Activated naive CD4-positive, alpha-beta T cell treated with anti-CD3 and anti-CD28 coated beads, Interleukin-2, amount 50 U/mL, for 24 hours (primary cell): ENCODE results near the gene MYEOV.

ENCODE experiments used
- H3K27ac Mint-ChIP-seq: one replicate; pipeline ENCODE4 v1.8.0; 2021; ENCODE audit warnings: mild to moderate bottlenecking, mixed read lengths
- H3K27me3 Mint-ChIP-seq: one replicate; pipeline ENCODE4 v1.8.0; 2021; ENCODE audit warnings: mixed read lengths
- H3K36me3 Mint-ChIP-seq: one replicate; pipeline ENCODE4 v1.8.0; 2021; ENCODE audit warnings: mixed read lengths
- H3K4me1 Mint-ChIP-seq: one replicate; pipeline ENCODE4 v1.8.0; 2021; ENCODE audit warnings: mixed read lengths
- H3K4me3 Mint-ChIP-seq: one replicate; pipeline ENCODE4 v1.8.0; 2021; ENCODE audit warnings: mild to moderate bottlenecking, mixed read lengths
- H3K9me3 Mint-ChIP-seq: one replicate; pipeline ENCODE4 v1.8.0; 2021; ENCODE audit warnings: mixed read lengths

MYEOV gene

DNA sequence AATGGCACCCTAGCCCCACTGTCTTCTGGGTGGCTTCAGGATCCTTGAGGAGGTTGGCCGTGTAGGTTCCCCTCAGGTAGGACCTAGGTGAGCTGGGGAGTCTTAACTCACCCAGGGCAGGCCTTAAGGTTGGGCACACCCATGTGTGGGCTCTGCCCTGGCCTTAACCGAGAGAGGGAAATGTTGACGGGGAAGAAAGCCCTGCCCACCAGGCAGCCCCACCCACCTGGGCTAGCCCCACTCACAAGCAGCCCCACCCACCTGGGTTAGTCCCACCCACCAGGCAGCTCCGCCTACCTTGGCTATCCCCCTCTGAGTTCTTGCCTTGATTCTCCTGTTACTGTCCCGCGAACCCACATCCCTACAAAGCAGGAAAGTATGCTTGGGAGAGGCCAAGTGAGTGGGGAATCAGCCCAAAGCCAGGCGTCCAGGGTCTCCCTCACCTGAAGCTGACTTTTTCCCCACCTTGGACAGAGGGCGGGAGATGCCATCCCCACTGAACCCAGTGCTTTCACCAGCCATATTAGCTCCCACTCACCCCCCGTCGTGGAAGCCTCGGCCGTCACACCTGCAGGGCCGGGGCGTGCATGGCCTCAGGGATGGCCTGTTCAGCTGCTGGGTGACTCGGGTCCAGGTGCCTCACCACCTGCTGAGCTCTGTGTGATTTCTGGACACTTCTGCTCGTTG is at the start of gene MYEOV:
Gene MYEOV, plus strand, starts transcription at position 337 of the 687 bp plus-strand sequence. CDS start 1,200 bp downstream, outside the sequence.
- H3K27me3 Mint-ChIP-seq = no peaks in the 10 kb centered on the region
- no peaks in the 10 kb centered on the region for H3K9me3 Mint-ChIP-seq
- no peak within 1 kb of the TSS for H3K4me3 Mint-ChIP-seq
- H3K27ac Mint-ChIP-seq = peak within 1 kb of the TSS; percentile 66
- peaks cover 43% of the 10 kb centered on the region for H3K4me1 Mint-ChIP-seq
- H3K36me3 Mint-ChIP-seq = no peaks in the 10 kb centered on the region

DNA sequence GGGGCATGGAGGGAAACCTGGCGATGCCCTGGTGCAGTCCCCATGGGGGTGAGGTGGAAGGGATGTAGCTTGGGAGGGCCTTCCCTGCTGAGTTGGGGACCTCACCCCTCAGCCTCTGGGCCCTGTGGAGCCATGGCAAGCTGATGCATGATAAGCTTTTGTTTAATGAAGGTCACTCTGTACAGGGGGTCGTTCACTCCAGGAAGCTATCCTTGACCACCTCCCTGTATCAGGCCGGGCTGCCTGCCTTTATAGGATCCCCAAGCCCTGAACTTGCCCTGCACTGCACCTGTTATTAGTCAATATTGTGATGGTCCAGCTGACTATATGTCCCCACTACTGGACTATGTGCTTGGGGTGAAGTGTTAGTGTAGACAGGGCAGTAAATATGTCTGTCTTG is 49.7 kb upstream of the MYEOV start:
- Mint-ChIP-seq H3K4me1 (peaks cover 17% of the 10 kb centered on the region), H3K27ac (no peak overlapping the region), H3K4me3 (no peak overlapping the region), H3K36me3 (peaks cover 1% of the 10 kb centered on the region), H3K27me3 (no peaks in the 10 kb centered on the region), H3K9me3 (no peaks in the 10 kb centered on the region)

DNA sequence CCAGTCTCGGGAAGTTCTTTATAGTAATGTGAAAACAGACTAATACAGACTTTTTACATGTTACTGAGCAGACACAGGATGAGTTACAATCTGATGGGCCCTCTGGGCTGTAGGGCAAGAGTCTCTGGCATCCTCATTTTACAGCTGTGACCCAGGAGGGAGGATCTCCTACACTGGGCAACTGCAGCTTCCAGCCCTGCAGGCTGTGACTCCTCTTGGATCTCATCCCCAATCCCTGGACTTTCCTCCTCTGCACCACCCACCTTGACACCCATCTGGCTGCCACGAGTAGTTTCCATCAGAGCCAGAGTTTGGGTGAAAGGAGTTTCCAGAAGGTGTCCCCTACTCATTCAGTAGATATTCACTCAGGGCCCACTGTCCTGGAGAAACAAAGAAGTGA is 48.9 kb upstream of the MYEOV start:
- Mint-ChIP-seq H3K27me3 (no peaks in the 10 kb centered on the region), H3K4me3 (no peak overlapping the region), H3K9me3 (no peaks in the 10 kb centered on the region), H3K27ac (no peak overlapping the region), H3K36me3 (peaks cover 1% of the 10 kb centered on the region), H3K4me1 (peaks cover 16% of the 10 kb centered on the region)

DNA sequence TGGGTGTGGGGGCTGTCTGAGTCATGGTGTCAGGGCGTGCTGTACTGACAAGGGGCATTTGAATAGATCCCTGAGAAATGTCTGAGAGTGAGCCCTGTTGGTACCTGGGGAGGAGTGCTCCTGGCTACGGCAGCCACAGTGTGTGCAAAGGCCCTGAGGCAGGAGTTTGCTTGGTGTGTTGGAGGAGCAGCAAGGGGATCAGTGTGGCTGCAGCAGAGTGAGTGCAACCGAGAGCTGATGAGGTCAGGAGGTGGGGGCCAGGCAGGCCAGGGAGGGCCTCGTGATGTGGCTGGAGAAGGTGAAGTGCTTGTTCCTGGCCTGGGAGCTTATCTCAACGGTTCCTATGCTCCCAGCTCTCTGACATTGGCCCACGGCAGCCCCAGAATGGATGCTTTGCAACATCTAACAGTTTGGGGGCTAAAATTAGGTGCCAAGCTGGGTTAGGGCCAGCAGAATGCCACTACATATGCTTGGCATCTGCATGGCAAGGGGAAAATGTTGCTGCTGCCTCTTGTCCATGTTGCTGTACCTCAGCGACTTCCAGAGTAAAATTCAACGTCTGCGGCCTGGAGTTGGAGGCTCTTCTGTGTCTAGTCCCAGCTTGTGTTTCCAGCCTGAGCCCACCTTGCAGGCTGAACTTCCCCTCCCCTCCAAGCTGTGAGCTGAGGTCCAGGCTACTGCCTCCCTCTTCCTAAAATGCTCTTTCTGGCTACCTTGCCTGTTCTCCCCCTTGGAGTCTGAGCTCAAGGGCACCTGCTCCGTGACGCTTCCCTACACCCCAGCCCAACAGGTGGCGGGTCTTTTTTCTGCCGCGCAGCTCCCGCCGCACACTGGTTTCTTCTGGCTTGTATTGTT is 48.2 kb upstream of the MYEOV start:
- Mint-ChIP-seq H3K27me3 (no peaks in the 10 kb centered on the region), H3K36me3 (peaks cover 1% of the 10 kb centered on the region), H3K27ac (peak overlapping the region; percentile 13)

DNA sequence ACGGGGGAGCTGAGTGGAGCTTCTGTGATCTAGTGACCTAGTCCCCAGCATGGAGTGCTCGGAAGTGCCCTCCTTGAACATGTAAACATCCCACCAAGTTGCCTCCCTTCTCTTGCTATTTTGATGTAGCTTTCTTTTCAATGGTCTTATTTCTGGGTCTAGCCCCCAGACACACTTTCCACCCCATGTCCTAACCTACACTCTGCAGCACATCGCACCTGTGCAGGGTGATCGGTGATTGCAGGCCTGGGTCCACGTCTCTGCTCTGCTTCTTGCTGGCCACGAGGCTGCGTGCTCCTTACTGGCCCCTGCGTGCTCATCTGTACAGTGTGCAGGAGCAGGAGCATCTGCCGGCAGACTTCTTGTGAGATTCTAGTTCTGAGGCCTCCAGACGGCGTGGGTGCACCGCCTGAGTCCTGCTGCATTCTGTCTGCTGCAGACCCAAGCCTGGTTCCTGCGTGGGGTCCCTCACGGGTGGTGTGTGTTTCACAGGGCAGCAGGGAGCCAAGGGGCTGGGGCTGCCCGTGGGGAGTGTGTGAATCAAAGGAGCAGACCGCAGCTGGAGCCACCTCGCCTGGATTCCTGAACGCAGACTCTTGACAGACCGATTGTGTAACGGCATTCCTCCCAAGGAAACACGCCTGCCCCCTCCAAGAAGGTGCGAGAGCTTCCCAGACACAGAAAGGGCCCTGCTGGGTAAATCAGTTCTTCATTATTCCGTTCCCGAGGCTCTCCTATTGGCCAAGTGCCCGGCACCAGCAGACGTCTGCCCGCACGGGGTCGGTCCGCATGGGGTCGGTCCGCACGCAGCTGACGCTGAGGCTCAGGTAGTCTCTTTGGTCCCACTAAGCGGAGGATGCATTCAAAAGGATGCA is 44.4 kb upstream of the MYEOV start:
- Mint-ChIP-seq H3K27me3 (no peaks in the 10 kb centered on the region), H3K27ac (peak overlapping the region; percentile 44), H3K36me3 (no peaks in the 10 kb centered on the region), H3K9me3 (no peaks in the 10 kb centered on the region), H3K4me3 (no peak overlapping the region), H3K4me1 (no peaks in the 10 kb centered on the region)

More for the DNA sequence above, 48.2 kb upstream of the MYEOV start:
- Mint-ChIP-seq H3K9me3 (no peaks in the 10 kb centered on the region), H3K4me3 (no peak overlapping the region), H3K4me1 (peaks cover 16% of the 10 kb centered on the region)

DNA sequence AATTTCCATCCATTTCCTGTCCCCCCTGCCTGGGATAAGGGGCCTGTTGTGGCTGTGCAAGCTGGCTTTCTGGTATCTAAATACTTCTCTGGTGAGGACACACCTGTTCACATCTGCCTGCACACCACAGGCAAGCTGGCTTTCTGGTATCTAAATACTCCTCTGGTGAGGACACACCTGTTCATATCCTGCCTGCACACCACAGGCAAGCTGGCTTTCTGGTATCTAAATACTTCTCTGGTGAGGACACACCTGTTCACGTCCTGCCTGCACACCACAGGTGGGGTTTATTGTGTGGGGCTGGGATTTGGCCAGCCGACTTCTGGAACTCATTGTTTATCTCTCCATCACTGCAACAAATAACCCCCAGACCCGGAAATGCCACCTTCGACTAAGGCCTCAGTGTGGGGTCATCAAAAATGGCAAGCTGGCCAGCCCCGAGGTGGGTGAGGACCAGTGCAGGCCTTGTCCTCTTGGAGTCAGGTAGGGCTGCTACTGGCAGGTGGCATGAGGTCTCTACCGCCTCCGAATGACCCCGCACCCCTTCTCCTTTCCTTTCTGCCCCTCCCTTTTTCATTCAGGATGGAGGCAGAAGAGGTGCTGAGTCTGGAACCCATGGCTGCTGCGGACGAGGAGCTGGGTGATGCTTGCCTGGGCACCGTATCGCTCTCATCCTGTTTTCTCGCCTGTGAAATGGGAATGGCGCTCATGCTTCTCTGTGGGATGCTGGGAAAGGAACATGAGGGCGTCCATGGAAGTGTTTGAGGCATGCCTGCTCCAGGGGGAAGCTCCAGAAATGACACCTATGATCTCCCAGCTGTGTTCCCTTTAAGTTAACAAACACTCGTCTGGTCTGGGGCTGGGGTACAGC is 43.5 kb upstream of the MYEOV start:
- H3K27ac Mint-ChIP-seq = no peak overlapping the region
- H3K4me3 Mint-ChIP-seq = no peak overlapping the region
- H3K9me3 Mint-ChIP-seq = no peaks in the 10 kb centered on the region

DNA sequence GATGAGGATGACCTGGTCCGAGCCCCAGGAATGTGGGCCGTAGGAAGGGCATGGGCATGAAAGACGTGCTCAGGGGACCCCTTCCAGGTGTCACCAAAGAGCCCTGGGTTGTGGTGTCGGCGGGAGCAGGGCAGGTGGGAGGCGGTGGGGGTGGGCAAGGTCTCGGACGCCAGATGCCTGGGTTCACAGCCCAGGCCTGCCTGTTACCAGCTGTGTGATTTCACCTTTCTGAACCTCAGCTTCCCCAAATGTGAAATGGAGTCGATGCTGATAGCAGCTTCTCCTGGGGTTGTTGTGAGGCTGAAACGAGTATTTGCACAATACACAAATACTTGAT is 42.9 kb upstream of the MYEOV start:
- Mint-ChIP-seq H3K27me3 (no peaks in the 10 kb centered on the region), H3K36me3 (no peaks in the 10 kb centered on the region), H3K4me1 (no peaks in the 10 kb centered on the region), H3K27ac (no peak overlapping the region), H3K4me3 (no peak overlapping the region), H3K9me3 (peaks cover 5% of the 10 kb centered on the region)

More for the DNA sequence above, 43.5 kb upstream of the MYEOV start:
- no peaks in the 10 kb centered on the region for H3K4me1 Mint-ChIP-seq
- no peaks in the 10 kb centered on the region for H3K27me3 Mint-ChIP-seq
- H3K36me3 Mint-ChIP-seq = no peaks in the 10 kb centered on the region

DNA sequence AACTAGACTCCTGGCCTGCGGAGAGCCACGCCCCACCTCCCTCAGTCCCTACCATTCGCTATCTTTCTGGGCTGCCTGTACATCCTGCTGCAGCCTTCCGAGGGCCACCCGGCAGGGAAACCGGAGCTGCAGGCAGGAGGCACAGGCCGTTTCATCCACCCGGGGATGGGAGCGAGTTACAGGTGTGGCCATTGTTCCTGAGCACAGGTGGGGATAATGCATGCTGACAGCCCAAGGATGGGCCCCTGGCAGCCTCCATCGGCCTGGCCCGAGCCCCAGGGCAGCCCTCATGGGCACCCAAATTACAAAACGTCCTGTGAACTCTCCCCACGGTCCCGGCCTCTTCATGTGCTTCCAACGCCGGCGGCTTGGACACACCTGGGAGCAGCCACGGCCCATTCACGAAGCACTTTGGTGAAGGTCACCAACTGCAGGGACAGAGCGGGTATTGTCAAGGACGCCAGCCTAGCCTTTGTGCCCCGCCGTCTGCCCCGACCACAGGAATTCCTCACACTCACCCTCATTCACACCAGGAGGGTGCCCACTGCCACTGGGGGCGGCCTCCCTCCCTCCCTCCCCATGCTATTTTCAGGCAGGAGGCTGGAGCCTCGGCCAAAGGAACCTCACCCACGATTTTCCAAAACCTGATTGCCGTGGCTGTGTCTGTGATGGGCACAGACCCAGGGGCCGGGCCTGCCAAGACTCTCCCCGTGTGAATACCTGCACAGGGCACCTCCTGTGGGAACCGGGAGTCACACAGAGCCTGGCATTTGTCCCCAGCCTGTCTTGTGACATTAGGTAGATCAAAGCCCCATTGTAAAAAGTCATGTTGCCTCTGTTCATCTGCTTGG is 42.1 kb upstream of the MYEOV start:
- H3K27me3 Mint-ChIP-seq = no peaks in the 10 kb centered on the region
- no peaks in the 10 kb centered on the region for H3K4me1 Mint-ChIP-seq

DNA sequence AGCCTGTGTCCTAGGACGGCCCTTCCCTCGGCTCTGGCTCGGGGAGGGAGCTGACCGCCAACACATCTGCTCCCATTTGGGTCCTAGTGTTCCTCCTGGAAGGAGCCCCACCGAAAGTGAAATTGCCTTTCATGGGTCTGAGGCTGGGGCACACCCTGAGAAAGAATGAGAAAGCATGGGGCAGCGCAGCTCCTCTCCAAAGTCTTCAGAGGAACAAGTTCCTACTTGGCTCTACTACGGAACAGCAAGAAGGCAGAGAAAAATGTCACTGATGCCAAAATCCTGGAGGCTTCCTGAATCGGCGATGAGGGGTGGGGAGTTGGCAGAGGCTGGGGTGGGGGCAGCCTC is 41.5 kb upstream of the MYEOV start:
- H3K4me1 Mint-ChIP-seq = no peaks in the 10 kb centered on the region
- H3K4me3 Mint-ChIP-seq = no peak overlapping the region
- no peak overlapping the region for H3K27ac Mint-ChIP-seq
- H3K9me3 Mint-ChIP-seq = peaks cover 7% of the 10 kb centered on the region
- no peaks in the 10 kb centered on the region for H3K36me3 Mint-ChIP-seq
- H3K27me3 Mint-ChIP-seq = no peaks in the 10 kb centered on the region

More for the DNA sequence above, 42.1 kb upstream of the MYEOV start:
- H3K9me3 Mint-ChIP-seq = peaks cover 7% of the 10 kb centered on the region
- no peak overlapping the region for H3K27ac Mint-ChIP-seq
- H3K4me3 Mint-ChIP-seq = no peak overlapping the region
- H3K36me3 Mint-ChIP-seq = no peaks in the 10 kb centered on the region

DNA sequence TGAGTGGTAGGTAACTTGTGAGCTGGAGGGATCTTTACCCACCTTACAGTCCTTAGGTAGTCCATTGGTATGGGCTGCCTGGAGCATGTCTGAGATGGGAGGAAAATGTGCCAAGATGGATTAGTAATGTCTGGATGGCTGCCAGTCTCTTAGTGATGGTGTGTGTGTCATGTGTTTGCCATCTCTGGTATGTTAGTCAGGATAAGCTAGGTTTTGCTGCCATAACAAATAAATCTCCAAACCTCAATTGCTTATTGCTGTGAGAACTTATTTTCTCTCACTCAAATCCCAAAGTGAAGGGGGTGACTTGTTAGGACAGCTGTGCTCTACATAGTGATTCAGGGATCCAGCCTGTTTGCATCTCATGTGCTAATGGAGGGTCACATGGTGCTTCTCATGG is 40.9 kb upstream of the MYEOV start:
- H3K36me3 Mint-ChIP-seq = no peaks in the 10 kb centered on the region
- H3K27me3 Mint-ChIP-seq = no peaks in the 10 kb centered on the region
- H3K9me3 Mint-ChIP-seq = peaks cover 7% of the 10 kb centered on the region
- no peak overlapping the region for H3K4me3 Mint-ChIP-seq
- no peaks in the 10 kb centered on the region for H3K4me1 Mint-ChIP-seq
- no peak overlapping the region for H3K27ac Mint-ChIP-seq

DNA sequence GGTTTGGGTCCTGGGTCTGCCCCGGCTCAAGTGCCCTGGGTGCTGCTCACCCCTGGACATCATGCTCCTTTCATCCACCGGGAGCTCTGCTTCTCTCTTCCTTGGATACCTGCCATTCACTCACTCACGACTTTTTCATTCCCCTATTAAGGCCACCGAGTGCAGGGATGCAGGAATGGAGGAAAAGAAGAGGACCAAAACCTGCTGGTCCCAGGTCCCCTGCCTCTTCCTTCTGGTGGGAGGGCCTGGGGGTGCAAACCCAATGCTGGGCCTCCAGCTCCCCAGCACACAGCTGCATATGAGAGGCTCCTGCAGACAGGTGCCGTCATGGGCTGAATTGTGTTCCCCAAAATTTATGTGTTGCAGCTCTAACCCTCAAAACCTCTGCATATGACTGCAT is 36.8 kb upstream of the MYEOV start:
- H3K9me3 Mint-ChIP-seq = peaks cover 7% of the 10 kb centered on the region
- H3K4me3 Mint-ChIP-seq = no peak overlapping the region
- no peaks in the 10 kb centered on the region for H3K36me3 Mint-ChIP-seq
- H3K27me3 Mint-ChIP-seq = no peaks in the 10 kb centered on the region
- H3K4me1 Mint-ChIP-seq = no peaks in the 10 kb centered on the region
- H3K27ac Mint-ChIP-seq = no peak overlapping the region

DNA sequence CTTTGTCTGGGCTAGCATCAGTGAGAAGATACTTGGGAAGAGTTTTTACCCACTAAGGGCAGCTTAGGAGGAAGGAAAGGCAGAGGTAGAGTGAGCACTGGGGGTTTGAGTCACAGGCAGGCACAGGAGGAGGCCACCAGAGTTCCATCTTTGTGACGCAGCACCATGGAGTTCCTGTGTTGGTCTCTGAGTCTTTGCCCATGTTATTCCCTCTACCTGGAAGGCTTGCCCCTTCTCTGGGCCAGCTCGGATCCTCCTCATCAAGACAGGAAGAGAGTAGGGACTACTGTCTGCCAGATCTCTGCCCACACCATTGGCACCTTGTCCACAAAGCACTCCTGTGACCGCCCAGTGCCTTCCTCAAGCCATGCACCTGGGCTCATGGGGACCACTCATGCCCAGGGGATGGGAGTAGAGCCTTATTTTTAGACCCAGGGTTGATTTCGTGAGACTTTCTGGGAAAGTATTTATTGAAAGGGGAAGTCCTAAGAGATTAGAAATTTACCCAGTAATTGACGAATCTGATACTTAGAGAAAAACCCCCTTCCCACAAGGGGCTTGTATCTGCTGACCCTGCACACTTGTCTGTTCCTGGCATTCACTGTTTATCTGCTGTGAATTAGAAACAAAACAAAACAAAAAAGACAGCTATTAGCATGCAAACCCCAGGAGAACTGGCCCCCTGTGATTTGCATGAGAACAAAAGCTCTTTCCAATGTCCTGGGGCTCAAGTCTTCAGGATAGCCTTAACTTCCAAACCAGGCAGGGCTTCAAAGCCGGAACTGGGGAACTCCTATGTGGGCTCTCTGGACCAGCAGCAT is 35.9 kb upstream of the MYEOV start:
- H3K27ac Mint-ChIP-seq = no peak overlapping the region
- no peak overlapping the region for H3K4me3 Mint-ChIP-seq
- no peaks in the 10 kb centered on the region for H3K27me3 Mint-ChIP-seq
- H3K9me3 Mint-ChIP-seq = peaks cover 7% of the 10 kb centered on the region
- H3K4me1 Mint-ChIP-seq = no peaks in the 10 kb centered on the region
- no peaks in the 10 kb centered on the region for H3K36me3 Mint-ChIP-seq

DNA sequence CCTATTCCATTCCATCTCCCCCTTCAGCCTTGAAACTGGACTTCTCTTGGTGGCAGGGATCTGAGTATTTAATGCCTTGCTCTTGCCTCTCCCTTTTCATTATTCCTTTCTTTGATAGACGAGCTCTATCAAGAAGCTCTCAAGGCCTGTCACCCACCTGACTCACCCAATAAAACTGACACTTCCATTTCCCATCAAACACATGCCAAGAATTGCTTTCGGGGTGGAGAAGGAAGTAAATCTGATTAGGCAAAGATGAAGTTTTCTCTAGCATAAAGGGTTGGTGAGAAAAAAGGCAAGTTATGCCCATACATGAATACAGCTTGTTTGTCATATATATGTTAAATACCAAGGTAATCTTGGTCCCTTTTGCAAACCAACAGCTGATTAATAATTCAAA is 34.9 kb upstream of the MYEOV start:
- Mint-ChIP-seq H3K4me3 (no peak overlapping the region), H3K4me1 (no peaks in the 10 kb centered on the region), H3K27ac (no peak overlapping the region), H3K9me3 (peaks cover 7% of the 10 kb centered on the region), H3K27me3 (no peaks in the 10 kb centered on the region), H3K36me3 (no peaks in the 10 kb centered on the region)

DNA sequence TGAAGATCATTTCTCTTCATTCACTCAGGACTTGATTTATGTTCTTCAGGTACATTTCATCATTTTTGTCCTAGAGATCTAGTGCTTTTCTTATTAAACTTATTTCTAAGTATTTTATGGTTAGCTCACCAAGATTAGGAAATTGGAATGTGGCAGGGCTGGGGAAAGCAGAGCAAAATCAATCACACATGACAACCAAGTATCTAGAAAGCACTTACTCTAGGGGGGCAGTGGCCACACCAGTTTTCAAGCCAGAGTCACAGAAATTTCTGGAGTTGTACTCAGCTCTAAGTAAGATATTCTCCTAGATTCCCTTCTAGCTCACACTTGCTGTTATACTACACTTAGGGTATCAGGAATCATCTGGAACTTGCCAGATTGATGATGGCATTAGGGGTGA is 33.3 kb upstream of the MYEOV start:
- Mint-ChIP-seq H3K27ac (no peak overlapping the region), H3K36me3 (no peaks in the 10 kb centered on the region), H3K27me3 (no peaks in the 10 kb centered on the region), H3K4me3 (no peak overlapping the region), H3K9me3 (peaks cover 6% of the 10 kb centered on the region), H3K4me1 (no peaks in the 10 kb centered on the region)
